OCI-LY3 (cell line): Measurements from ENCODE around the gene CSRNP3.

Experiments used
- CTCF ChIP-seq: fragments of 200-600, 300-600 bp; sonication (generic); IDR thresholded peaks from 2 replicates; pipeline ENCODE4 v1.5.1; 2014; ENCODE audit warnings: antibody characterized with exemption, low read length, low read depth
- EZH2phosphoT487 ChIP-seq: fragments of 200-600 bp; shearing (Covaris generic); IDR thresholded peaks from 2 replicates; pipeline ENCODE4 v1.6.1; 2018; ENCODE audit warnings: antibody characterized with exemption, mixed run types, low read depth

GRCh38 chr2:165686800-165687199 lies 217.3 kb downstream of the CSRNP3 start:
- TF ChIP-seq CTCF = no peak
- TF ChIP-seq EZH2phosphoT487 = no peak
